Measurements from ENCODE around the gene SOX13. TPM values are rescaled to one million over a fixed set of nuclear protein-coding genes. Genes with fewer than 3 reads are reported as not detected.

Gene SOX13
- polyA plus RNA-seq (ENCODE audit: low read depth in 6 of 6), result not detected

DNA sequence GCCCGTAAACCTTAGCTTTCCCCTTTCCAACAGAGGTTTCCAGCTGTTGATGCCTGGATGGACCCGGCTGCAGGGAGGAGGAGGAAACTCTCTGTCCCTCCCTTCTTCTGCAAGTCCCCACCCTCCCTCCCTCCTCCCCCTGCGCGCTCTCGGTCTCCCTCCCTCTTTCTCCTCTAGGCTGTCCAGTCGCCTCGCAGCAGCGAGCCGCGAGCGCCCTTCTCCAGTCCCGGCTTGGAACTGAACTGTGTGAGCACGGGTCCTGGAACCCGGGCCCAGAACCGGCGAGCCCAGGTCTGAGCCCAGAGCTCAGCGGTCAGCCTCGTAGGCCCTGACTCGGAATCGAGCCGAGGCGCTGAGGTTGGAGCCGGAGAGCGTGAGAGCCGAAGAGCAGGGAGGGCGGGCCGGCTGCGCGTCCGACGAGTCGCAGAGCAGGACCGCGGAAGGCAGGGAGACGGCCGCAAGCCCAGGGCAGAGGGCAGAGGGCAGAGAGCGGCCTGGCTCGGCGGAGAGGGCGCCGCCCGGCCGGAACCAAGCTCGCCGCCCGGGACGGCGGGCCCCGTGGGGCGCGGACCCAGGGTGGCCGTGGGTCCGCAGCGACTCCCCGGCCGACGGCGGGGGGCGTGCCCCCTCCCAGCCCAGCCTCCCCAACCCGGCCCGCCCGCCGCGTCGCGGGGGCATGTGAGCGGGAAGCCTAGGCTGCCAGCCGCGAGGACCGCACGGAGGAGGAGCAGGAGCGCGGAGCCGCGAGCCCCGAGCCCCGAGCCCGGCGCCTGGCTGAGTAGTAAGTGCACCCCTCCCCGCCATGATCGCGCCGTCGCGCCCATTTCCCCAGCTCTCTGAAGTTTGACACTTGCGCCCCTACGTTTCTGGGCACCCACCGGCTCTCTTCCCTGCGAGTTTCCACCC is at the start of gene SOX13:
TSS of gene SOX13 (plus strand) at position 185 of the 906 bp plus-strand sequence. CDS start 39,801 bp downstream, outside the sequence.
- Mint-ChIP-seq H3K27ac (peak within 1 kb of the TSS in 1 of 6 donors; percentile 3), H3K9me3 (peaks cover 0 to 8% (median 4%) of the 10 kb centered on the region in 7 donors), H3K27me3 (peaks cover 67 to 92% (median 91%) of the 10 kb centered on the region in 3 donors), H3K36me3 (peaks cover 4 to 6% of the 10 kb centered on the region in 2 donors), H3K4me3 (peak within 1 kb of the TSS; percentile 70 to 87 (median 77)), H3K4me1 (peaks cover 8 to 26% (median 14%) of the 10 kb centered on the region in 3 donors)
- no peak for DNase-seq
- ATAC-seq (ENCODE audit: low read depth in 2 of 2), result no peak

DNA sequence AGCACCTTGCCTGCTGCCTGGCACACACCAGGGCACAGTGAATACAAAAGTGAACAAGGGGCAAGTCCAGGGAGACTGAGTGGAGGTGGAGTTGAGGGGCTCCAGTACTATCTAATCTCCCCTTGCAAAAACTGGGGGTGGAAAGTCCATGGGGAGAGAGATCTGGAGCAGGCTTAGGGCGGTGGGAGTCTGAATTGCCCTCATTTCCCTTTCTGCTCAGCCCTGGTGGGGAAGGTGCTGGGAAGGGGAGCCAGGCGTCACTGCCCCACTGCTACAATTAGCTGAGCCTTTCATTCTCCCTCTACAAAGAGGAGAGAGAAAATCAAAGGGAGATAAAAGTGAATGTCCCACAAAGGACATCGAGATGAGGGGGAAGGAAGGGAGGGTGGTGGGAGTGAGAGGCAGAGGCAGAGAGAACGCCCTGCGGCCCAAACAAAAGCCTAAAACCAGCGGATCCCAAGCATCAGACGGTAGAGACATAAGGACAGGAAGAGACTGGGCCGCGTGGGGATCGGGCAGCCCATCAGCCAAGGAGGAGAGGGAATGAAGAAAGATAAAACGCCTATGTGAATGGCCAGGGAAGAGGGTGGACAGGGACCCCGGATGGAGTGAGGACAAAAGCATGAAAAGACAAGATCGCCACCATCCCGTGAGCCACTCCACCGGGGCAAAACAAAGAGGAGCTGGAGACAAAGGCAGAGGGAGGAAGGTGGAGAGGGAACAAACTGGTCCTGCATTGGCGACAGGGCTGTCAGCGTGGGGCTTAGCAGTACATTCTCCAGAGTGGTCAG is 46.8 kb upstream of the SOX13 start:
- DNase-seq (no peak), ATAC-seq (ENCODE audit: low read depth in 2 of 2) (no peak)
- Mint-ChIP-seq H3K36me3 (no peaks in the 10 kb centered on the region), H3K4me1 (no peaks in the 10 kb centered on the region), H3K4me3 (no peak overlapping the region), H3K9me3 (no peaks in the 10 kb centered on the region), H3K27ac (no peak overlapping the region), H3K27me3 (peaks cover 33 to 47% (median 43%) of the 10 kb centered on the region in 3 donors)

DNA sequence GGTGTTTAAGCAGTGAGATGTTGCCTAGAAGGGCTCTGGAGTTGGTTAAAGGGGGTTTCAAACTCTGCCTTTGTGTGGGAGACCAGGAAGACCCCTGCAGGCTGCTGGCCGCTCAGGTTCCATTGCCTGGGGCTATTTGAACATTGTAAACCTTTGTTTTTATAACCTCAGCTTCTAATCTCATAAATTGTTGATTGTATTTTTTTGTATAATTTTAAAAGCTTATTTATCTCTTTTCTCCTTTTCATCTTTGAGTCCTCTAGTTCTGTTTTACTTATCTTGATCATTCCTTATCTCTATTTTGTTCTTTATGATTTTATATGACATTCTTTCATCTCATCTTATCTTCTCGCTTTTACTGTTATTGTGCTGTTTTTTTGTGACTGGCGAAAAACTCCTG is 45.5 kb upstream of the SOX13 start:
- no peak for DNase-seq
- Mint-ChIP-seq H3K4me1 (no peaks in the 10 kb centered on the region), H3K27me3 (peaks cover 30 to 56% (median 50%) of the 10 kb centered on the region in 3 donors), H3K4me3 (no peak overlapping the region), H3K9me3 (no peaks in the 10 kb centered on the region), H3K36me3 (no peaks in the 10 kb centered on the region), H3K27ac (no peak overlapping the region)
- ATAC-seq (ENCODE audit: low read depth in 2 of 2), result no peak

DNA sequence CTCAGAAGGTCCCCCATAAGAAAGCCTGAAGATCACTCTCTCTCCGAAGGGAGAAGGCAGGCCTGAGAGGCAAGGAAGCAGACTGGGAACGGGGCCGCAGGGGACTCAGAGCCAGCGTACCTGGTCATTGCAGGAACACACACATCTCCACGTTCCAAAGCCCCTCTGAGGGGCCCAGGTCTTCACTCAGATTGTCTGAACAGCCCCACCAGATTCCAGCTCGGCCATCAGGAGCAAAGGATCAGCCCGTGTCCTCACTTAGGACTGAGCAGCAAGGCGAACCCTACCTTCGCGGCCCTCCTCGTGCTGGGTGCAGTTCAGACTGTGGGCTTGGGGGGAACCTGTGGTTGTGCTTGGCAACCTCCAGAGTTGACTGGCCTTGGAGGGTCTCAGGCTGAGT is 43.9 kb upstream of the SOX13 start:
- Mint-ChIP-seq H3K4me3 (no peak overlapping the region), H3K27ac (no peak overlapping the region), H3K36me3 (no peaks in the 10 kb centered on the region), H3K27me3 (peaks cover 31 to 66% (median 54%) of the 10 kb centered on the region in 3 donors), H3K9me3 (no peaks in the 10 kb centered on the region), H3K4me1 (no peaks in the 10 kb centered on the region)
- DNase-seq (no peak), ATAC-seq (ENCODE audit: low read depth in 2 of 2) (no peak)

DNA sequence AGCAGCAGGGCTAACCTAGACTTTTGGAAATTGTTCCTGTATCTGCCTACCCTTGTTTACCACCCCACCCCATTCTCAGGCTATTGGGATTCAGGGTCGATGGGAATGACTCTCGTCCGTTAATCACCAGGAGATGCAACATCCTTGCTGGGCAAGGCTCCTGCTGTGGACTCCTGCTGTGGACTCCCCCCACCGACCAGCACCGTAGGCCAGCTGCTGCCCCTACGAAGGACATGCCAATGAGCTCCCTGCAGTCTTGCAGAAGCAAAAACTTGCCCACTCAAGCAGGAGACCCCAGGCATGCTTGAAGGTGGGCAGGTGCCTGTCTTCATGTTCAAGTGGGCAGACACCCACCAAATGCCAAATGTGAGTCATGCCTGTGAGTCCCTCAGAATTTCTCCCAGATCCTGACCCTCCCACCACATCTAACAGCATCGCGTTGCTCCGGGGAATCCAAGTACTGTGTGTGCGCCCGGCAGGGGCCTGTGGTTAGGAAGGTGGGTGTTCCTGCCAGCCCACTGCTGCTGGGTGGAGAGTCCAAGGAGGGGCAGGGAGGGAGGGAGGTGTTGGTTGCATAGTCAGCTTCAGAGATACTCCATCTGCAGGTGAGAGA is 41.7 kb upstream of the SOX13 start:
- Mint-ChIP-seq H3K4me1 (no peaks in the 10 kb centered on the region), H3K9me3 (no peaks in the 10 kb centered on the region), H3K27ac (no peak overlapping the region), H3K36me3 (no peaks in the 10 kb centered on the region), H3K4me3 (no peak overlapping the region), H3K27me3 (peaks cover 16 to 52% (median 41%) of the 10 kb centered on the region in 3 donors)
- ATAC-seq (ENCODE audit: low read depth in 2 of 2) (no peak), DNase-seq (no peak)

DNA sequence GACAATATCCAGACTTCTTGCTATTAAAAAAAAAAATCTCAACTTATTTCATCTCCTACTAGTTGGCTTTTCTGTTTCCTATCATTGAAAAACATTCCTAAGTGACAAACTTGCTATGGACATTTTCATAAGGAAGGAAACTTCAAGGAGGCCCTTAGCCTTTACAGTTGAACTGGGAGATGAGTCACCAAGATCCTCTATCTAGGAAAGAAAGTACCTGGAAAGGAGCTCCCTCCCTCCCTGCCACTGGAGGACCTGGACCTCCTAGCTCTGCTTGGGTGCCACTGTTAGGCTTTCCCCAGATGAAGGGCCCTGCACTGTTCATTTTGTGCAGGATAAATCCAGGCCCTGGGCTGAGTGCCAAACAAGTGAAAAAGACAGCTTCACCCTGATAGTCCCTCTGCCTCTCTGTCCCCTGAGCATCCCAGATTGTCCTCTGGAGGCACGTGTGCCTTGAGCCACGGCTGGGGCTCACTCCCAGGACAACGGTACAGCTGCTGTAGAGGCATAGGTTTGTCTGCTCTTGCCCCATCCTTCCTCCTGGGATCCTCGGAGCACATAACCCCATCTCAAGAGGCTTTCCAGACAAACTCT is 40.2 kb upstream of the SOX13 start:
- no peak overlapping the region for H3K27ac Mint-ChIP-seq

DNA sequence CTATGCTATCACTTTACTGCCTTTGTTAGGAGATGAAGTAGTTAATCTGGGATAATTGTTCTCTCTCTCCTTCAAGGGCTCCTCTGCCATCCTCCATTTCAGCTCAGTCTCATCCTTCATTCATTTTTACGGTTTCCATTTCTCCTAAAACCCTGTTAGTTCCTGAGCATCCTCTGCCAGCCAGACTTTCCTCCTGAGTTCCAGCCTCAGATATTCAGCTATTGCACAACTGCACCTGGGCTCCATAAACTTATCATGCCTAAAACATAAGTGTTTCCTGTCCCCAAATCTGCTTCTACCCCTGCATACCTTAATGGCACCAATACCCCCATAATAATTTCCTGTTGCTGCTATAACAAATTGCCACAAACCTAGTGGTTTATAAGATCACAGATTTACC is 39.6 kb upstream of the SOX13 start:
- no peak for ATAC-seq (ENCODE audit: low read depth in 2 of 2)
- no peaks in the 10 kb centered on the region for H3K36me3 Mint-ChIP-seq
- H3K4me1 Mint-ChIP-seq, result no peaks in the 10 kb centered on the region
- H3K4me3 Mint-ChIP-seq, result no peak overlapping the region
- peaks cover 6 to 41% (median 34%) of the 10 kb centered on the region in 3 donors for H3K27me3 Mint-ChIP-seq
- no peak overlapping the region for H3K27ac Mint-ChIP-seq
- DNase-seq, result no peak
- no peaks in the 10 kb centered on the region for H3K9me3 Mint-ChIP-seq

More for the DNA sequence above, 40.2 kb upstream of the SOX13 start:
- H3K27me3 Mint-ChIP-seq, result peaks cover 6 to 41% (median 37%) of the 10 kb centered on the region in 3 donors
- H3K4me3 Mint-ChIP-seq, result no peak overlapping the region
- H3K36me3 Mint-ChIP-seq, result no peaks in the 10 kb centered on the region
- no peaks in the 10 kb centered on the region for H3K9me3 Mint-ChIP-seq
- H3K4me1 Mint-ChIP-seq, result no peaks in the 10 kb centered on the region
- DNase-seq, result no peak
- no peak for ATAC-seq (ENCODE audit: low read depth in 2 of 2)

DNA sequence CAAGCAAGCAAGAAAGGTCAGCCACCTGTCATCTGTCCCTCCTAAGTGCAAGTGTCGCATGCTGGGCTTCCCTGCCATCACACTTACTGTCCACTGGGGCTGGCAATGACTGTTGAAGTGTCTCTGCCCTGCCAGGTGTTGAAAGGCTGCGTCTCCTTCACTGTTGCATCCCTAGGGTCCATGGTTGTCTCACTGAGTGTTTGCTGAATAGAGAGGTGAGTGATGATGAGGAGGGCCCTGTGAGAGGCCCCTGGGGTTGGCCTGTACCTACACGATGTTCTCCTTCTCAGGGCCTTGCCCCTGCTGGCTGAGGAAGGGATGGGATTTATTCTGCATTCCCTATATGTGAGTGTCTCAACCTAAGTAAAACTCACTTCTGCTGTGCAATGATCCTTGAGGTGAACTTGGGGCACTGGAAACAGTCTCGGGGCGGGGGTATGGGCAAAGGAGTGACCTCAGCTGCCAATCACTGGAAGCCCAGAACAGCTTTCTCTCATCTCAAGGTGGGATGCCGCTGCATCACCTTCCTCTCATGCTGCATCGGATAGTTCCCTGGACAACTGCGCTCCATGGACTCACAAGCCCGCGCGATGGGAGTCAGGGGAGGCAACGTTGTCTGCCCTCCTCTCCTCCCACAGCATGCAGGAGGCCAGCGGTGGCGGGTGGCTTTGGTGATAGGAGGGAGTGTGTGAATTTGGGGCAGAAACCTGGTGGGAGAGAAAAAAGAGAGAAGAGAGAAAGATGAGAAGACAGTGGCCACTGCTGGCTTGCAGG is 35.8 kb upstream of the SOX13 start:
- Mint-ChIP-seq H3K27me3 (peaks cover 6 to 43% (median 24%) of the 10 kb centered on the region in 3 donors), H3K4me1 (no peaks in the 10 kb centered on the region), H3K36me3 (no peaks in the 10 kb centered on the region), H3K9me3 (peaks cover 0 to under 1% (median 0%) of the 10 kb centered on the region in 7 donors), H3K27ac (no peak overlapping the region), H3K4me3 (no peak overlapping the region)
- ATAC-seq (ENCODE audit: low read depth in 2 of 2), result no peak
- DNase-seq, result no peak

DNA sequence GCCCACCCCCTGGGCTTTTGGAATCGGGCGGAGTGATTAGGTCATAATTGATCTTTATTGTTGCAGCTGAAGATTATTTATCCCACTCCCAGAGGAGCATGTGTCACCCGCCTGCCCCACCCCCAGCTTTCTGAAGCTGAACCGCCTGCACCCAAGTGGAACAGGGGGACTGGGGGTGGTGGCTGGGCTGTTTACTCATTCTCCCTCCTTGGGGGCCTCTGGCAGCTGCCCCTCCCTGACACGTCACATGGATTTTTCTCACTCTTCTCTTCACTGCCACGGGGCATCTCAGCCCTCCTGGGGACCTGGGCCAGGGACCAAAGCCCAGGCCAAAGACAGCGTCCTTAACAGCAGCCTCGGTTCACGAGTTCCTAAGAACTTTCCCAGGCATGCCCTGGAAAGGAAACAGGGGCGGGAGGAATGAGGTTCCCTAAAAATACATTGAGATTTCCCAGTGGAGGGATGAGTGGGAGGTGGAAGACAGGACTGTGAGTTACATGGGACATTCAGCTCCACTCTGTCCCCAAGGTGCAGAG is 31.6 kb upstream of the SOX13 start:
- Mint-ChIP-seq H3K27me3 (peaks cover 9 to 54% (median 17%) of the 10 kb centered on the region in 3 donors), H3K4me3 (no peak overlapping the region), H3K9me3 (peaks cover 0 to 8% (median 3%) of the 10 kb centered on the region in 7 donors), H3K4me1 (no peaks in the 10 kb centered on the region), H3K27ac (no peak overlapping the region), H3K36me3 (no peaks in the 10 kb centered on the region)
- no peak for DNase-seq
- ATAC-seq (ENCODE audit: low read depth in 2 of 2), result no peak

DNA sequence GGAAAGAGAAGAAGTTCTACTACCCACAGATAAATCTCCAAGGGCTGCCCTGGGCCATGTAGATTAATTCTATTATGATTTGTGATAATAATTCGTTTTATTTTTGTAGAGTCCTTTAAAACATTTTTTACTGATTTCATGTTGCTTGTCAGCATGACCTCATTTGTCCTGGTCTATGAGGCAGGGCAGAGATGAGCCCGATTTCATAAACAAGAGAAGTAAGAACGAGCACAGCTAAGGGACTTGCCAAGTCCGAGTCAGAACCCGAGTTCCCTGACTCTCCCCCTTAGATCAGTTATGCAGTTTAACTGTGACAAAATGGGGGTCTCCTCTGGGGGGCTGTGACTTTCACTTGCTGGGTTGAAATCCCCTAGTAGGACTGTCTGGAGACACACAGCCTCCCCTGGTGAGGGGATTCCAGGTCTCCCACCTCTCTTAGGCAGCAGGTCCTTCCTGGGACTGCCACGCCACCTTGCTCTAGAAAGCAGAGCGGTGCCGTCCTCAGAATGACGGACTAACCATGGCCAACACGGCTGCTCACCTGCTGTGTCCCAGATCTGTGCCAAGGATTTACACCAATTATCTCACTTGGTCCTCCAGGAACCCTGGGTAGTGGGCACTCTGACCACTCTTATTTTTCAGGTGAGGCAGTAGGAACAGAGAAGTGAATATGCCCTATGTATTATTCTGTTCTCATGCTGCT is 31.0 kb upstream of the SOX13 start:
- no peak for ATAC-seq (ENCODE audit: low read depth in 2 of 2)
- H3K27ac Mint-ChIP-seq, result no peak overlapping the region

DNA sequence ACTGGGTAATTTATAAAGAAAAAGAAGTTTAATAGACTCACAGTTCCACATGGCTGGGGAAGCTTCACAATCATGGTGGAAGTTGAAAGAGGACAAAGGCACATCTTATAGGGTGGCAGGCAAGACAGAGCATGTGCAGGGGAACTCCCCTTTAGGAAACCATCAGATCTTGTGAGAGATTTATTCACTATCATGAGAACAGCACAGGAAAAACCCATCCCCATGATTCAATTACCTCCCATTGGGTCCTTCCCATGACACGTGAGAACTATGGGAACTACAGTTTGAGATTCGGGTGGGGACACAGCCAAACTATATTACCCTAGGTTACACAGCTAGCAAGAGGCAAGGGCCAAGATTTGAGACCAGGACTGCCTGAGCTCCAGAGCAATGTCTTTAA is 30.4 kb upstream of the SOX13 start:
- H3K27ac Mint-ChIP-seq, result no peak overlapping the region
- ATAC-seq (ENCODE audit: low read depth in 2 of 2) (no peak), DNase-seq (no peak)
- H3K4me1 Mint-ChIP-seq, result no peaks in the 10 kb centered on the region
- H3K9me3 Mint-ChIP-seq, result peaks cover 0 to 8% (median 3%) of the 10 kb centered on the region in 7 donors
- no peak overlapping the region for H3K4me3 Mint-ChIP-seq
- no peaks in the 10 kb centered on the region for H3K36me3 Mint-ChIP-seq
- peaks cover 9 to 51% (median 17%) of the 10 kb centered on the region in 3 donors for H3K27me3 Mint-ChIP-seq

More for the DNA sequence above, 31.0 kb upstream of the SOX13 start:
- Mint-ChIP-seq H3K4me3 (no peak overlapping the region), H3K4me1 (no peaks in the 10 kb centered on the region), H3K9me3 (peaks cover 0 to 8% (median 3%) of the 10 kb centered on the region in 7 donors), H3K36me3 (no peaks in the 10 kb centered on the region), H3K27me3 (peaks cover 9 to 57% (median 17%) of the 10 kb centered on the region in 3 donors)
- no peak for DNase-seq

DNA sequence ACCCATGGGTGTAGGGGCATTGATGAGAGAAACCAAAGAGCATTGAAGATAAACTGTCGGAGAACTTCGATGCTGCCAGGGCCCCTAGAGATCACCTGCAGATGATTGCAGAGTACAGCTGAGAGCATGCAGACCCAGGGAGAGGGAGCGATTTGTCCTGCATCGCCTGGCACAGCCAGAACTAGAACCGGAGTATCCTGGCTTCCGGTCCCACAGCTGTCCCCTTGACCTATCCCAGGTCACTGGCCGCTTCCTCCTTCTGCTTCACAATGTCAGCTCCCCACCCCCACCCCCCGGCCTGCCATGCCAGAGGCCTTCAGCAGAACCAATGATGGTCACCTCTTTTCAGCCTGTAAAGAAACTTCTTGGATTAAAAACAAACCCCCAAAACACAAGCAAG is 29.2 kb upstream of the SOX13 start:
- Mint-ChIP-seq H3K36me3 (no peaks in the 10 kb centered on the region), H3K4me3 (no peak overlapping the region), H3K27ac (peak overlapping the region in 1 of 6 donors; percentile 26), H3K27me3 (peaks cover 9 to 48% (median 12%) of the 10 kb centered on the region in 3 donors), H3K9me3 (peaks cover 0 to 8% (median 3%) of the 10 kb centered on the region in 7 donors), H3K4me1 (no peaks in the 10 kb centered on the region)
- ATAC-seq (ENCODE audit: low read depth in 2 of 2) (no peak), DNase-seq (no peak)

All from naive B cell (primary cell).